Non-pigmented ciliary epithelial cell (primary cell): Measurements from ENCODE around the gene EHMT1.

Experiments used
- DNase-seq: peaks from one replicate; pipeline ENCODE4 v3.0.0-alpha.2; 2010; ENCODE audit warnings: low read depth

Gene EHMT1

DNA sequence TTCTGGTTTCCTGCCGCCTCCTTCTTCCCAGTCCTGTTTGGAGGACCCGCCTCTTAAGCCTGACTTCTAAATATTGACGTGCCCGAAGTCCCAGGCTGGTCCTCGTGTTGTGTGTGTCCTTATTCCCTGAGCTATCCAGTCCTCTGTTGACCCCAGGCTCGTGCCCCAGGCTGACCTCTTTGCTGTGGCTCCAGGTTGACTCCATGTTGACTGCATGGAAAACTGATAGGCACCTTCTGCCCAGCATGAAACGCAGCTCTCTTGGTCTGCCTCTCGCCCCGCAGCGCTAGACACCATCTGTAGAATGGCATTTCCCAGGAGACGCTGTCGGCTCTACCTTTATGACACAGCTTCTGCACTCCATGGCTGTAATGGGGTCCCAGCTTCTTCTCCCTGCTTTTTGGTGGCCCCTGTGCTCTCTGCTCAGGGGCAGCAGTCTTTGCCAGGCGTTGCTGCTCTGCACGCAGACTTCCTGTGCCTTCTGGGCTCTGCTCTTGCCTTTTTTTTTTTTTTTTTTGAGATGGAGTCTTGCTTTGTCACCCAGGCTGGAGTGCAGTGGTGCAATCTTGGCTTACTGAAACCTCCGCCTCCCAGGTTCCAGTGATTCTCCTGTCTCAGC is 28.4 kb downstream of the EHMT1 start:
- no peak for DNase-seq

DNA sequence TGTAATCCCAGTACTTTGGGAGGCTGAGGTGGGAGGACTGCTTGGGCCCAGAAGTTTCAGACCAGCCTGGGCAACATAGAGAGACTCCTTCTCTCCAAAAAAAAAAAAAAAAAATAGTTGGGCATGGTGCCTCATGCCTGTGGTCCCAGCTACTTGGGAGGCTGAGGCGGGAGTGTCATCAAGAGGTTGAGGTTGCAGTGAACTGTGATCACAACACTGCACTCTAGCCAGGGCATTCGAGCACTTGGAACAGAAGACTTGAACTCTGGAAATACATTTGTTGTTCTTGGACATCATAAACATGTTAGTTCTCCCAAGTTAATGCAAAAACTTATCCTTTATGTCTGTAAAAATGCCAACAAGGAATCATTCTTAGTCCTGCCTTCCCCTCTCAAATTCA is 29.6 kb downstream of the EHMT1 start:
- no peak for DNase-seq

DNA sequence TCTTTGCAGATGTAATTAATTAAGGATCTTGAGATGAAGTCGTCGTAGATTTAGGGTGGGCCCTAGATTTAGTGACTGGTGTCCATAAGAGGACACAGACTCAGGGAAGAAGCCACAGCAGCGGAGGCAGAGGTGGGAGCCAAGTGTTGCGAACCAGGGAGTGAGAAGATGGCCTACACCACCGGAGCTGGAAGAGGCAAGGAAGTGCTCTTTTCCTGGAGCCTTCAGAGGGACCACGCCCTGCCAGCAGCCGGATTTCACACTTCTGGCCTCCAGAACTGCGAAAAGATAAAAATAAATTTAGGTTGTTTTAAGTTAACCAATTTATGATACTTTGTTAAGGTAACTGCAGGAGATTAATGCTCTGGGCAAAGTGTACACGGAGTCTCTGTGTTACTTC is 30.7 kb downstream of the EHMT1 start:
- DNase-seq = no peak

DNA sequence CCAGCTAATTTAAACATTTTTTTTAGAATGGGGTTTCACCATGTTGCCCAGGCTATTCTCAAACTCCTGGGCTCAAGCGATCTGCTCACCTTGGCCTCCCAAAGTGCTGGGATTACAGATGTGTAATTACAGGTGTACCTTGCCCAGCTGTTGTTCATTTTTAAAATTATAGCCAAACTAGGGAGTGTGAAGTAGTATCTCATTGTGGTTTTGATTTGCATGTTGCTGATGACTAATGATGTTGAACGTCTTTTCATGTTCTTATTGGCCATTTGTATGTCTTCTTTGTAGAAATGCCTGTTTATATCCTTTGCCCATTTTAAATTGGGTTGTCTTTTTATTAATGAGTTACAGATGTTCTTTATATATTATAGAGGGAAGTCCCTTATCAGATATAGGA is 31.5 kb downstream of the EHMT1 start:
- DNase-seq = no peak

DNA sequence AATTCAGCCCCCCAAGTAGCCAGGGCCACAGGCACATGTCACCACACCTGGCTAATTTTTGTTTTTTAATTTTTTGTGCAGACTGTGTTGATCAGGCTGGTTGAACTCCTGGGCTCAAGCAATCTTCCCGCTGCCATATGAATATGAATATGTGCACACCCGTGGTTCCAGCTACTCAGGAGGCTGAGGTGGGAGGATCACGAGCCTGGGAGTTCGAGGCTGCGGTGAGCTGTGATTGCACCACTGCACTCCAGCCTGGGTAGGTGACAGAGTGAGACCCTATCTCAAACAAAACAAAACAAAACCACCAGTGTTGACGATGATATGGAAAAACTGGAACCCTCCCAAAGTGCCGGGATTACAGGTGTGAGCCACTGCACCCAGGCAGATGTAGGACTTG is 32.0 kb downstream of the EHMT1 start:
- DNase-seq = no peak

DNA sequence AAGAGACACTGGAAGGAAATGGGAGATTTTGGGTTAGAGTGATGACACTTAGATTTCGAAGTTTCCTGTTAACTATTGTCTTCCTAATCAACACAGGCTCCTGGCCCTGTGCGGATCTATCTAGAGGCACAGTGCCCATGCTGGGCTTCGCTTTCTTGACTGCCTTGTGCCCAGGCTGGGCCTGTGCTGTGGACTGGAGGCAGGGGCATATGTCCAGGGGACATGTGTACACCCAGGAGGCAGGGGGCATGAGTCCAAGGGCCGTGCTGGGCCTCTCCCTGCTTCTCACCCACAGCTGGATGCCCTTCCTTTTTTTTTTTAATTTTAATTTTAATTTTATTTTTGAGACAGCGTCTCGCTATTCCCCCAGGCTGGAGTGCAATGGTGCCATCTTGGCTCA is 37.6 kb downstream of the EHMT1 start:
- no peak for DNase-seq

DNA sequence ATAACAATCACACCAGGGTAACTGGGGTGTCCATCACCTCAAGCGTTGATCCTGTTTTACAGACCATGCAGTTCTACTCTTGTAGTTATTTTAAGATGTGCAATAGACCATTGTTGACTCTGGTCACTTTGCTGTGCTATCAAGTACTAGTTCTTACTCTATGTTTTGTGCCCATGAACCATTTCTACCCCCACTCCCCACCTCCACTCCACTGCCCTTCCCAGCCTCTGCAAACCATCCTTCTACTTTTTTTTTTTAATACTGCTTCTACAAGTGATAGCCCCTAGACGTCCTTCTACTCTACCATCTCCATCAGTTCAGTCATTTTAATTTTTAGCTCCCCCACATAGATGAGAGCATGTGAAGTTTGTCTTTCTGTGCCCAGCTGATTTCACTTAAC is 38.8 kb downstream of the EHMT1 start:
- DNase-seq = no peak

DNA sequence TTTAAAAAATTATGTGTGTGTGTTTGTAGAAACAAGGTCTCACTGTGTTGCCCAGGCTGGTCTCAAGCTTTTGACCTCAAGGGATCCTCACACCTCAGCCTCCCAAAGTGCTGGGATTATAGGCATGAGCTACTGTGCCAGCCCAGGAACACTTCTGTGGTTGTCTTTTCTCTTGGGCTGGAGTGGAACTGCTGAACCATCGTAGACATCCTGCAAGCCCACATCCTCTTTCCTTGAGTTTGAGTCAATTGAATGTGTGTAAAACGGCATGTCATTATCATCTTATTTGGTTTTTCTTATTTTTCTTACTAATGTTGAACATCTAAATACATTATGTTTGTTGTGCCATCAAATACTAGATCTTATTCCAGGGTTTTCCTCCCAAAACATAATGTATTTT is 40.0 kb downstream of the EHMT1 start:
- DNase-seq = no peak

DNA sequence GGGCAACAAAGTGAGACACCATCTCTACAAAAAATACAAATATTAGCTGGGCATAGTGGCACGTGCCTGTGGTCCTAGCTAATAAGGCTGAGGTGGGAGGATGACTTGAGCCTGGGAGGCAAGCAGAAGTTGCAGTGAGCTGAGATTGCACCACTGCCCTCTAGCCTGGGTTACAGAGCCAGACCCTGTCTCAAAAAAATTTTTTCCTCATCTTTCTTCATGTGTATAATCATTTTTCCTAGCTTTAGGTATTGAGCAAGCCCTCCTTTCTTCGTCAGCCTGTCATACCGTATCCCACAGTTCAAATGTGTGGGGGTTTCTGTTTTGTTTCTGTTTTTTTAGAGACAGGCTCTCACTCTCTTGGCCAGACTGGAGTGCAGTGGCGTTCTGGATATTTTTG is 41.3 kb downstream of the EHMT1 start:
- DNase-seq = no peak

DNA sequence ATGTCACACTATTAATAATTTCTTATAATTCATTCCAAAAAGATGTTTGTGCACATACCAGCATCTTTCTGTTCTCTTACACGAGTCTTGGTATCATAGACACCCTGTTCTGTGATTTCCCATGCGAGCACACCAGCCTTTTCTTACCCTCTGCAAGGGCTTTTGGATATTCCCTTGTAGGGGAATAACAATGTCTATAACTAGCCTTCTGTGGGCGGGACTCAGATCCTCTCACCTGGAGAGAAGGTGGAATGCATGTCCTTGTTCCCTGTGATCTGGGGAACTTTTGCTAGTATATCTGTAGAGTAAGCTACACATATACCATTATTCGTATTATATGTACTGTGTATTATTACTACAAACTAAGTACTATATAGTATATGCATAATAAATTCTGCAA is 44.8 kb downstream of the EHMT1 start:
- DNase-seq = no peak

DNA sequence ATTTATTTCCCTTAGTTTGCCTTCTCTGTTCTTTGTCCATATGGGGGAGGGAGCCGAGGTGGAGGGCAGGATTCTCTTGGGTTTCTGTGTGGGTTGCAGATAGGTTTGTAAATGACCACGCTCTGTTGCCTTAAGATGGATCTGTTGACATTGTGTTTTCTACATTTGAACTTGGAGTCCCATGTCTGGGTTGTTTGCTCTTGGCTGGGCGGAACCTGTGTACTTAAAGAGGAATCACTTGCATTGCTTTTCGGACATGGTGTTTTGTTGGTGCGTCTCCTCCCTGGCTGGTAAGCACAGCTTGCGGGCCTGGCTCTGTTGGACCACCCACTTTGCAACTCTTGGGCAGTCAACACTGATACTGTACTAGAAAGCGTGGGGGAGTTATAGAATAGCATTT is 45.9 kb downstream of the EHMT1 start:
- no peak for DNase-seq

DNA sequence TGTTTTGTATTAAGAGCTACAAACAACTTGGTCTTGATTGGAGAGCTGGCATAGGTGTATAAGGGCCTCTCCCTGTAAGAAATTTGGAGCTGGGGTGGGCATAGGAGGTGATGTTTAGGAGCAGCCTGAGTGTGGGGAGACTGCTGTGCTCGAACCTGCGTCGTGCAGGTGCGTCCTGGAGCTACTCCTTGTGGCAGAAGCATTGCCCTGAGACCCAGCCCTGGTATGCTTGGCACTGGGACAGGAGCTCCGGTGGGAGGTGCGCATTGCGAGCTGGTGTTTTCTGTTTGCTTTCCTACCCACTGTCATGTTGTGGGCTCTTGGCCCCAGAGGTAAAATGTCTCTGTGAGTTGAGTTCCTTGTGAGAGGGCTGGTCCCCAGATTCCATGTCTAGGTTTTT is 46.4 kb downstream of the EHMT1 start:
- DNase-seq = no peak

DNA sequence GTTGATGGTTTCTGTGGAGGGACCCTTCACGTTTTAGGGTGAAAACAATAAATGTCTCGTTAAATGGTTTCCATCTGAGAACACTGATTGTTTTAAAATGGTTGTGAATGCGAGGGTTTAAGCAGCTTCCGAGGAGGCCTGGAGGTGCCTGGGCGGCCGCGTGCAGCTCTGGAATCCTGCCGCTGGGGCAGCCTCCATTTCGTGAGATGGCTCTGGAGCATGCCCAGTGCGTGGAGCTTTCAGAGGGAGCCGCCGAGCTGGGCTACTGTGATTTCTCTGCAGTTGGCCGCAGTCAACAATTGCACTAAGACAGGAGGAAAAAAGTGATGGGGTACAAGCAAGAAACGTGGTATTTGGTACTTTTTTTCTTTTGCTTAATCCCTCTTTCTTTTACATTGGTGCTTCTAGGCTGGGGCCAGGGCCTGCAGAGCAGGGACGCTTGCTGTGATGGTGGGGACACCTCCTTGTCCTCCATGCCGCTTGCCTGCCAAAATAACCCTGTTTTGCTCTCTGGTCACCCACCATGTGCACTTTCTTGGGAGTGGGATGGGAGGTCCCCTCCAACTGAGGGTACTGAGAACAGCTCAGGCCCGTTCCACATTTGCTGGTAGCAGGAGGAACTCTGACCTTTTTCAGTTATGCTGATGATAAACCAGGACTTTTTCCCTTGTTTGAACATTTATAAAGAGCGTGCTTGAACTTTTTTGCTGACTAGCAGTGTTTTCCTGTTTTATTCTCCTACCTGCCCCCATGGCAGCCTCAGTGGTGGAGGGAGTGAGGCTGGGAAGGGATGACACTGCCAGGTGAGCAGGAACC is 47.1 kb downstream of the EHMT1 start:
- DNase-seq = no peak

DNA sequence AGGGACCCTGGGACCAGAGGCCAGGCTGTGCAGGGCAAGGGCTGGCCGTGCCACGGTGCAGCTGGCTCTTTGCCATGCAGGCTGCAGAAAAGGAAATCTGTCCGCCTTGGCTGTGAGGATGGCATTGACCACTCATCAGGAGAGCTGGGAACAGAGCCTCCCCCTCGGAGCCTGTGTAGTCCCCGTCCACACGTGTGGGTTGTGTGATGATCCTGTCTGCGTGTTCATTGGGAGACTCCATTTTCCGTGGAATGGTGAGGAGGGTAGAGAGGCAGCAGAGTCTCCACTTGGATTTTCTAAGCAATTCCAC is 47.7 kb downstream of the EHMT1 start:
- no peak for DNase-seq

DNA sequence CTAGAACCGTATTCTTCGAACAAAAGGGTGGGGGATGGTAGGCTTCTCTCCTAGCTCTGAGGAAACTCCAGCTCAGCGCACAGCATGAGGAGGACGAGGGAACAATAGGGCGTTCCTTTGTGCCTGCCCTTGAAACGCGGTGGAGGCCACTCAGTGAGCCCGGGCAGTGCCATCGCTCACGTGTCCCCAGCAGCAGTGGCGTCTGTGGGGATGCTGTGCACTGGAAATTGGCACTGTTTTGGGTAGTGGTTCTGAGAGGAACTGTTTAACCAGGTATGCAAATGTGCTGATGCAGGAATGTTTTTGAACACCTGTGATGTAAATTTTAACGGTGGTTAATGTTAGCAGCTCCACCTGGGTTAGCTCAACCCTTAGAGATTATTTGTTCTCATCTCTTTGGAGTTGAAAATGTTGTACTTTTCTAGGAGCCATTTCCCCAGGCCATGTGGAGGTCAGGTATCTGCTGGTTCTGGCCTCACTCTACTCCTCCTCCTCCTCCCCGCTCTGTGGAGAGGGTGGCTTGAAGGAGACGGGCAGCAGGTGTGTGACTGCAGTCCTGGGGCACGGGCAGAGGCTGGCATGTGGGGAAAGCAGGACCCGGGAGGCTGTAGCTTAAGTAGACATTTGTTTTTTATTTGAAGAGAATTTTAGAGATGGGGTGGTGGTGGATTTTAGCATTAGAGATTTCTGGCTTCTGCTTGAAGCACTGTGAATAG is 48.3 kb downstream of the EHMT1 start:
- DNase-seq = no peak

DNA sequence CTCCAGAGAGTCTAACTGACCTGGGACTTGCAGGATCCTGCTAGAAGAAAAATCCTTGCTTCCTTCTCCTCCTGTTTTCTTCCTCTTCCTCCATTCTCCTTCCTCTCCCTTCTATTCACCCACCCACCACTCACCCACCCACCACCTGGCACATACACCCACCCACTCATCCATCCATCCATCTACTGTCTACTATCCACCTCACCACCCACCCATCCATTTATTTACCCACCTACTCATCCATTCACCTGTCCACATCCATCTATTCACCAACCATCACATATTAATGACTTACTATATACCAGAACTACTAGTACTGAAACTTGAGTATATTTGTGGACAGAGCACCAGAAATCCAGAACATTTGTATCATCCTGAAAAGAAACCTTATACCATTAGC is 49.4 kb downstream of the EHMT1 start:
- no peak for DNase-seq

DNA sequence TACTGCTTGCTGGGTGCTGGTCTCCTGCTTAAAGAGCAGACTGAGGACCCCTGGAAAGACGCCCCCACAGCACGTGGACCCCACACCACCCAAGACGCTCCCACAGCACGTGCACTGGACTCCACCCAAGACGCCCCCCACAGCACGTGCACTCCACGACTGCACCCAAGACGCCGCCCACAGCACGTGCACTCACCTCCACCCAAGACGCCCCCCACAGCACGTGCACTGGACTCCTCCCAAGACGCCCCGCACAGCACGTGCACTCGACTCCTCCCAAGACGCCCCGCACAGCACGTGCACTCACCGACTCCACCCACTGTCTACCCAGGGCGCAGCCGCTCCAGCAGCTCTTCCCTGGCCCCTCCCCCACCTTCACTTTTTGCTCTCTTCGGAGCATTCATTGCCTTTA is 50.5 kb downstream of the EHMT1 start:
- DNase-seq = no peak

DNA sequence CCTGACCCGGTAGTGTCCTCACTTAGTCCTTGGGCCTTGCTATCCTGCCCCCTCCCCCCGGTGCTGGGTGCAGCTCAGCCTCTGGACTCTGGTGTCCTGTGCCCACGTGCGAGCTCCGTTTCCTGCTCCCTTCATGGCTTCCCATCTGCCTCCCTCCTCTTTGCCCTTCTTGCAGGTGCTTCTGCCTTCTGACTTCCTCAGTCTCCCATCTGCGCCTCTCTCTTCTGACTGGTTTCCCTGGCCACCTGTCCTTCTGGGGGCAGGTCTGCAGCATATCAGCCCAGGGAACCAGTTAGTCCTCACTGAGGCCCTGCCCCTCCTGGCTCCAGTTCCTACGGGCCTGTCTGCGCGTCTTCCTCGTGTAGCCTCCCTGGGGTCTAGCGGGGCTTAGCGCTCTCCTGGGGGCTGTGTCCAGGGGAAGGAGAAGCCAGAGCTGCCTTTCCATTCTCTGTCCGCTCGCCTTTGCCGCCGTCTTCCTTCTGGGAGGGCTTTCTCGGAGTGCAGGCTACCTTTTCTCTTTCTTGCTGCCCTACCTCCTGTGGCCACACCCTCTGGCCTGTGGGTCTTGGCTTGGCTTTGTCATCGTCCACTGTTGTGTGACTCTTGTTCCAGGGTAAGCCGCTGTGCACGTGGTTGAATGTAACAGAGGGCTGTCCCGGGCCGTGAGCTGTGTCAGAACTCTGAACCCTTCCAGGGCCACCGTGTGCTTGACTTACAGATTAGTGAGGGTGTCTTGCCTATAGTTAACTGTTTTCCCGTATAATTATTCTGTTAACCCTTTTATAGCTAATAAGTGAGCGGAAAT is 51.8 kb downstream of the EHMT1 start:
- no peak for DNase-seq

DNA sequence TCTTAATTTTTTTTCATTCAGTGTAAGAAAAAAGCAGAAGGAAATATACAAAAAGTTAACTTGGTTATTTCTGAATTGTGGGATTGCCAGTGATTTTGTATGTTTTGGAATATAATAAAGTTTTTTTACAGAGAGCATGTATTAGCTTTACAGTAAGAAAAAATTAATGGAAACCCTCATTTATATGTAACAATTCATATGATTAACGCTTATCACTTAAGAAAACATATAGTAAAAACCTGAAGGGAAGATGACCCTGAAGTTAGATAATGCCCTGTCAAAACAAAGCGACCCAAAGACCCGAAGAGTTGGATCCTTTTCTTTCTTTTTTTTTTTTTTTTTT is 52.4 kb downstream of the EHMT1 start:
- DNase-seq = no peak

DNA sequence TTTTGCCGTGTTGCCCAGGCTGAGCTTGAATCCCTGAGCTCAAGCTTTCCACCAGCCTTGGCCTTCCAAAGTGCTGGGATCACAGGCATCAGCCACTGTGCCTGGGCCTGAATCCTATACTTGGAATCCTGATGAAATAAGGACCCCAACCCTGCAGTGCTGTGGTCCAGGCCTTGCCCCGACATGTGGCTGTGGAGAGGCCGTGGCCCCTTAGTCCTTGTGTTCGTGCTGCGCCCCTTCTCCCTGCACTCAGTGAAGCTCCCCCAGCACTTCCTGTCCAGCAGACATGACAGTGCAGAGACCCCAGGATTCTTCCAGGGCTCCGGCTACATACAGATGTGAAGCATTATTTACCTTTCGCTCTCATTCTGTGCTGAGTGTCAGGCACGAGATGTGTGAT is 52.9 kb downstream of the EHMT1 start:
- no peak for DNase-seq

DNA sequence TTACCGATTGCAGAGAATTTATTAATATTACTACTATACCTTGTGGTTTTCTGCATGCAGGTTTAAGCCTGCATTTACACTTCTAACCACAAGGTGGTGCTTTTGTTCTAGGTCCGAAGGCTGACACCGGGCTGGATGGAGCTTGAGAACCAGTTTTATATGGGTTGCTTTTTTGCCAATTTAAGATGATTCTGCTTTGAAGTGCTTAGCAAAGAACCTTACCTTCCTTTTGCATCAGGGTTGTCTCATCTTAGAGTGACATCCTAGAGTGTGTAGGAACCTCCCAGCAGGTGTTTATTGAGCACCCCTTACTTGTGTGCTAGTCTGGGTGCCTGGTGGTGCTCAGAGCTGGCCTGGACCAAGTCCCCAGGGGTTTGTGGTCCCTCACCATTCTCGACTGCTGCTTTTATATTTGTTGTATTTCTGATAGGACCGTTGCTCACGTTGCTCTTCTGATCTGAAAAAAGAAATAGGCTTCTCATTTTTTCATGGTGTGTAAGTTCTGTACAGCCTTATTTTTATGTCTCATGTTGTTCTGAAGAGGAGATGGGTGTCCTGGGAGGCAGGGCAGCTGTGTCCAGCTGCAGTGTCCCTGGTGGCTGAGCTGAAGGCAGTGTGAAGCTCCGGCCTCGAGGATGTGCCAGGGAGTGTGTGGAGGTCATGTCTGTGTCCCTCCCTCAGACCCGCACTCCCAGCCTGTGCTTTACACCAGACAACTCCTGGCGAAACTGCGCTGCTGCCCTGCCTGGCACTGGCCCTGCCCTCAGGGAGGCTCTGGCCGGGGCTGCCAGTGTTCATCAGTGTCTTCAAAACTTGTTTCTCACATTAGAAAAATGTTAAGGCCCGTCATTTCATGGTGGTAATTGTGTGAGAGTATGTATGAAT is 54.3 kb downstream of the EHMT1 start:
- no peak for DNase-seq

DNA sequence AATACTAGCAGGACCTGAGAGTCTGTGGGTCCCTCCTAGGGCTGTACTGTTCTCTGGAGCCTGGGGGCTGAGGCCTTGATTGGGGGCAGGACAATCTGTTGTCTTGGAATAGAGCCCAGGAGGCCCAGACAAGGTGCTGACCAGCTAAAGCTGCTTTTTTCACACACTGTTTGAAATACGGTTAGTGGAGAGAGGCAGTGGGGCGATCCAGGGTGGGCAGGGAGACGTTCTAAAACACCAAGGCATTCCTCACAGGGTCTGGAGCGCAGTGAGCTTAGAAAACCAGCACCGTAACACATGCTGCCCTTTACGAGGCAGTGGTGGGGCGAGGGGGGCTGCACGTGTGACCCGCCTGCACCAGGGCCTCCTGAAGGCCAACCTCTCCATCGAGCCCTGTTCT is 55.1 kb downstream of the EHMT1 start:
- DNase-seq = no peak
